Kidney epithelial cell (primary cell): ENCODE data around the gene ICE2. TPM values are rescaled to one million over a fixed set of nuclear protein-coding genes. Genes with fewer than 3 reads are reported as not detected.

Experiments used
- DNase-seq: peaks from one replicate; pipeline ENCODE4 v3.0.0-alpha.2; 2010; ENCODE audit warnings: low read depth
- H3K27me3 ChIP-seq: 2 replicates; pipeline ENCODE4 v1.6.0; 2011; ENCODE audit warnings: low read length; ENCODE audit not compliant: control insufficient read depth, insufficient read depth
- H3K36me3 ChIP-seq: 2 replicates; pipeline ENCODE4 v1.5.1; 2011; ENCODE audit warnings: low read length; ENCODE audit not compliant: control insufficient read depth, insufficient read depth
- H3K4me3 ChIP-seq: 2 replicates; pipeline ENCODE4 v1.5.1; 2011; ENCODE audit warnings: low read depth, mild to moderate bottlenecking, control low read depth, low read length
- CTCF ChIP-seq: IDR thresholded peaks from 2 replicates; pipeline ENCODE4 v1.5.1; 2011; ENCODE audit warnings: mild to moderate bottlenecking, moderate library complexity, low read length, control low read depth, inconsistent platforms; ENCODE audit not compliant: insufficient read depth, poor library complexity, severe bottlenecking
- total RNA-seq: library from RNA; depleted of rRNA; stranded (reverse); fragments of >200 nt; gene quantifications from 2 replicates; pipeline ENCODE4 v1.2.3, GENCODE V29; 2015

ICE2 gene
- total RNA-seq, 1 donor from 2014 or later, result 34.8 TPM

- Histone ChIP-seq H3K4me3 (peak overlapping the region; percentile 83), H3K36me3 (peaks cover under 1% of the 10 kb centered on the region), H3K27me3 (no peaks in the 10 kb centered on the region)
- no peak for TF ChIP-seq CTCF
- no peak for DNase-seq
Measured at GRCh38 chr15:60477916-60478565, 901 bp downstream of the ICE2 start.

- TF ChIP-seq CTCF, result no peak
- no peak for DNase-seq
- Histone ChIP-seq H3K27me3 (no peaks in the 10 kb centered on the region), H3K36me3 (peaks cover 3% of the 10 kb centered on the region), H3K4me3 (no peak overlapping the region)
Measured at GRCh38 chr15:60477164-60477563, 1.8 kb downstream of the ICE2 start.

DNA sequence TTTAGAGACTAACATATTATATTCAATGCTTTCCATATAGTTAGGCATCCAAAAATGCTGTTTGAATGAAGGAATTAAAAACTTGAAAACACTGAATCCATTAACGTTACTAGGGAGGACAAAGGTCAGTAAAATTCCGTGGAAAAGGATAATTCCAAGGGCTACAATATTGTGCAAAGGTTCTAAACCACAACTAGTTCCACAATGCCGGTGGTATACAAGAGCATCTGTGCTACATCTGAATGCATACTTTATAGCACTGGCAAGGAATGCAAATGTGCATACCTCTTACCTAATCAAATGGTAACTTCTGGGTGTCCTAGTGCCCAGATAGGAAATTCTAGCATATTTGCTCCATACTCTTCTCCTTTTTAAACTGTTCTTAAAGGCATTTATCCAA is 2.2 kb downstream of the ICE2 start:
- TF ChIP-seq CTCF, result no peak
- H3K27me3 ChIP-seq, result no peaks in the 10 kb centered on the region
- no peak overlapping the region for H3K4me3 ChIP-seq
- H3K36me3 ChIP-seq, result peaks cover 3% of the 10 kb centered on the region
- no peak for DNase-seq

GRCh38 chr15:60473135-60473534 is 5.8 kb downstream of the ICE2 start:
- TF ChIP-seq CTCF, result no peak
- peaks cover 3% of the 10 kb centered on the region for H3K36me3 ChIP-seq
- no peak overlapping the region for H3K4me3 ChIP-seq
- no peaks in the 10 kb centered on the region for H3K27me3 ChIP-seq
- DNase-seq, result no peak

- no peak for TF ChIP-seq CTCF
- DNase-seq, result no peak
- H3K27me3 ChIP-seq, result no peaks in the 10 kb centered on the region
- H3K4me3 ChIP-seq, result no peak overlapping the region
- peaks cover 3% of the 10 kb centered on the region for H3K36me3 ChIP-seq
Measured at GRCh38 chr15:60471314-60471713, 7.6 kb downstream of the ICE2 start.
